ENCODE data around the gene RSRC1.

The RSRC1 gene

DNA sequence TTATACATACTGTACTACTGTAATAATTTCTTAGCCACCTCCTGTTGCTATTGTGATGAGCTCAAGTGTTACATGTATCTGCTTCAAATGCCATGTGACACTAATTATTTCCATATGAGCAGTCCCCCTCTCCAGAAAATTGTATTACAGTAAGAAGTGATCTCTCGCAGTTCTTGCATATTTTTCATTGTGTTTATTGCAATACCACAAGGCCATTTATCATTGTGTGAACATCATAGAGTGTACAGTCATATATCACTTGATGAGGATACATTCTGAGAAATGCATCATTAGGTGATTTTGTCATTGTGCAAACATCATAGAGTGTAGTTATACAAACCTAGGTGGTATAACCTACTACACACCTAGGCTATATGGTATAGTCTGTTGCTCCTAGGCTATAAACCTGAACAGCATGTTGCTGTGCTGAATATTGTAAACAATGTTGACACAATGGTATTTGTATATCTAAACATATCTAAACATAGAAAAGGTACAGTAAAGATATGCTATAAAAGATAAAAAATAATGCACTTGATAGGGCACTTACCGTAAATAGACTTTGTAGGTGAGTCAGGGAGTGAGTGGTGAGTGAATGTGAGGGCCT lies 271.5 kb downstream of the RSRC1 start:
- no peaks in the 10 kb centered on the region for H3K36me3 ChIP-seq (ENCODE audit: insufficient read depth, low read length)
- H2AFZ ChIP-seq (ENCODE audit: low read depth, low read length) = no peak overlapping the region
- H3K27ac ChIP-seq (ENCODE audit: low read length) = no peak overlapping the region
- no peak overlapping the region for H3K4me2 ChIP-seq (ENCODE audit: insufficient read depth, low read length)
- DNase-seq (no peak), ATAC-seq (ENCODE audit: insufficient read depth, low read depth) (no peak)
- no peaks in the 10 kb centered on the region for H3K4me1 ChIP-seq (ENCODE audit: insufficient read depth, low read length)
- H3K79me2 ChIP-seq (ENCODE audit: insufficient read depth, low read length) = no peaks in the 10 kb centered on the region; the same call in 1 of the 2 replicates
- H3K4me3 ChIP-seq (ENCODE audit: low read depth in 1 of 2, low read length in 2 of 2) = no peak overlapping the region
- no peaks in the 10 kb centered on the region for H3K27me3 ChIP-seq (ENCODE audit: insufficient read depth, low read length, poor library complexity)
- H3K9ac ChIP-seq (ENCODE audit: low read depth, low read length) = no peak overlapping the region
- TF ChIP-seq, protein P1, sequence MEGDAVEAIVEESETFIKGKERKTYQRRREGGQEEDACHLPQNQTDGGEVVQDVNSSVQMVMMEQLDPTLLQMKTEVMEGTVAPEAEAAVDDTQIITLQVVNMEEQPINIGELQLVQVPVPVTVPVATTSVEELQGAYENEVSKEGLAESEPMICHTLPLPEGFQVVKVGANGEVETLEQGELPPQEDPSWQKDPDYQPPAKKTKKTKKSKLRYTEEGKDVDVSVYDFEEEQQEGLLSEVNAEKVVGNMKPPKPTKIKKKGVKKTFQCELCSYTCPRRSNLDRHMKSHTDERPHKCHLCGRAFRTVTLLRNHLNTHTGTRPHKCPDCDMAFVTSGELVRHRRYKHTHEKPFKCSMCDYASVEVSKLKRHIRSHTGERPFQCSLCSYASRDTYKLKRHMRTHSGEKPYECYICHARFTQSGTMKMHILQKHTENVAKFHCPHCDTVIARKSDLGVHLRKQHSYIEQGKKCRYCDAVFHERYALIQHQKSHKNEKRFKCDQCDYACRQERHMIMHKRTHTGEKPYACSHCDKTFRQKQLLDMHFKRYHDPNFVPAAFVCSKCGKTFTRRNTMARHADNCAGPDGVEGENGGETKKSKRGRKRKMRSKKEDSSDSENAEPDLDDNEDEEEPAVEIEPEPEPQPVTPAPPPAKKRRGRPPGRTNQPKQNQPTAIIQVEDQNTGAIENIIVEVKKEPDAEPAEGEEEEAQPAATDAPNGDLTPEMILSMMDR (IDR thresholded peaks at IDR 0.05; ENCODE audit: borderline replicate concordance, extremely low read depth, low read length, poor library complexity, severe bottlenecking) = no peak
- no peak for TF ChIP-seq EZH2 (IDR thresholded peaks at IDR 0.05; ENCODE audit: borderline replicate concordance, low read depth, low read length, severe bottlenecking)
- no peaks in the 10 kb centered on the region for H3K9me3 ChIP-seq (ENCODE audit: insufficient read depth, low read length, severe bottlenecking)
- no peaks in the 10 kb centered on the region for H4K20me1 ChIP-seq (ENCODE audit: insufficient read depth, low read length)

DNA sequence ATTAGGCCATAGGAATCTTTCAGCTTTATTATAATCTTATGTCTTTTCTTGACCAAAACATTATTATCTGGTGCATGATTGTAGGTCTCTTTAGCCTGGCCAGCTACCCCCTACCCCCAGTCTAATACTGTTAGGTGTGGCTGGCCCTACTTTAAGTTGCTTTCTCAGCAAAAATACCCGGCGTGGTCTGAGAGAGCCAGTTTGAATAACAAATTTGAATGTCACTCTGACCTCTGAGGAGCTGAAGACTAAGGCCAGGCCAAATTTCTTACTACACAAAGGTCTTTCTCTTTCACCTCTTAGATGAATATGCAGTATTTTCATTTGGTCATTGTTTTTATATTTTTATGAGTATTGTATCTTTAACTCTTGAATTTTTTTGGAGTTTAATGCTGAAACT lies 272.6 kb downstream of the RSRC1 start:
- H3K36me3 ChIP-seq (ENCODE audit: insufficient read depth, low read length) = no peaks in the 10 kb centered on the region
- H3K27ac ChIP-seq (ENCODE audit: low read length) = no peak overlapping the region
- no peak for TF ChIP-seq EZH2 (IDR thresholded peaks at IDR 0.05; ENCODE audit: borderline replicate concordance, low read depth, low read length, severe bottlenecking)
- TF ChIP-seq, protein P1 (IDR thresholded peaks at IDR 0.05; ENCODE audit: borderline replicate concordance, extremely low read depth, low read length, poor library complexity, severe bottlenecking) = no peak
- H3K4me1 ChIP-seq (ENCODE audit: insufficient read depth, low read length) = no peaks in the 10 kb centered on the region
- H3K4me2 ChIP-seq (ENCODE audit: insufficient read depth, low read length) = no peak overlapping the region
- no peaks in the 10 kb centered on the region for H4K20me1 ChIP-seq (ENCODE audit: insufficient read depth, low read length)
- no peak overlapping the region for H3K9ac ChIP-seq (ENCODE audit: low read depth, low read length)
- ATAC-seq (ENCODE audit: insufficient read depth, low read depth) = no peak
- no peak overlapping the region for H2AFZ ChIP-seq (ENCODE audit: low read depth, low read length)
- H3K27me3 ChIP-seq (ENCODE audit: insufficient read depth, low read length, poor library complexity) = no peaks in the 10 kb centered on the region
- H3K9me3 ChIP-seq (ENCODE audit: insufficient read depth, low read length, severe bottlenecking) = no peaks in the 10 kb centered on the region
- no peaks in the 10 kb centered on the region for H3K79me2 ChIP-seq (ENCODE audit: insufficient read depth, low read length)
- no peak overlapping the region for H3K4me3 ChIP-seq (ENCODE audit: low read depth in 1 of 2, low read length in 2 of 2)
- no peak for DNase-seq

DNA sequence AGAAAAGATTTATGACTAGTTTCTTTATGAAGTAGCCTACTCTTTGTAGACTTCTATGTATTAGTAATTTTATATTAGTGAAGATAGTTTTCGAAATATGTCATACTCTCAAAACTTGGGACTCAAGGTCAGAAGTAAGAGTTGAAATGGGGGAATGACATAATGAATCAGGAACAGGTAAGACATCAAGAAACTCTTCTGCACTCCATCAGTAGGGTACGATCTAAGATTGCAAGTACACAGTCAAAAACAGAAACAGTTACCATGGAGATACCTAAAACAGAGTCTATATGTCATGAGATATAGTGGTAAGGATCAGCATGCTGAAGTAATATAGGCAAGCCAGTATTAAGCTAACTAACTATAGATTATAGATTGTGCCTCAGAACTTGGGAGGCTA lies 274.1 kb downstream of the RSRC1 start:
- no peaks in the 10 kb centered on the region for H3K36me3 ChIP-seq (ENCODE audit: insufficient read depth, low read length)
- no peak overlapping the region for H3K9ac ChIP-seq (ENCODE audit: low read depth, low read length)
- H3K27me3 ChIP-seq (ENCODE audit: insufficient read depth, low read length, poor library complexity) = no peaks in the 10 kb centered on the region
- H3K4me3 ChIP-seq (ENCODE audit: low read depth in 1 of 2, low read length in 2 of 2) = no peak overlapping the region
- H4K20me1 ChIP-seq (ENCODE audit: insufficient read depth, low read length) = no peaks in the 10 kb centered on the region
- no peak overlapping the region for H2AFZ ChIP-seq (ENCODE audit: low read depth, low read length)
- no peak for DNase-seq
- no peak for ATAC-seq (ENCODE audit: insufficient read depth, low read depth)
- no peaks in the 10 kb centered on the region for H3K4me1 ChIP-seq (ENCODE audit: insufficient read depth, low read length)
- H3K4me2 ChIP-seq (ENCODE audit: insufficient read depth, low read length) = no peak overlapping the region
- H3K9me3 ChIP-seq (ENCODE audit: insufficient read depth, low read length, severe bottlenecking) = no peaks in the 10 kb centered on the region
- no peak for TF ChIP-seq EZH2 (IDR thresholded peaks at IDR 0.05; ENCODE audit: borderline replicate concordance, low read depth, low read length, severe bottlenecking)
- TF ChIP-seq, protein P1 (IDR thresholded peaks at IDR 0.05; ENCODE audit: borderline replicate concordance, extremely low read depth, low read length, poor library complexity, severe bottlenecking) = no peak
- no peak overlapping the region for H3K27ac ChIP-seq (ENCODE audit: low read length)
- no peaks in the 10 kb centered on the region for H3K79me2 ChIP-seq (ENCODE audit: insufficient read depth, low read length)
